PC-9 (cell line): ENCODE results near the gene CLEC1A. TPM values are rescaled to one million over a fixed set of nuclear protein-coding genes. Genes with fewer than 3 reads are reported as not detected.
A peak's percentile ranks its signal among the peaks of the same experiment; 100 is the strongest.

ENCODE experiments used
- BruUV-seq: library from RNA; stranded (reverse); fragments of 400-500 nt; replicated peaks from 2 replicates; lab custom pipeline; 2021; lab: Mats Ljungman, UMichigan
- CTCF ChIA-PET: fragments of 300-600 bp; sonication (Branson Sonifier 250); formaldehyde crosslinking; loops from one replicate; lab custom pipeline; 2022; ENCODE audit warnings: antibody characterized with exemption; lab: Charles Lee
- POLR2A ChIA-PET: fragments of 300-600 bp; sonication (Branson Sonifier 250); formaldehyde crosslinking; loops from one replicate; lab custom pipeline; 2022; ENCODE audit warnings: antibody characterized with exemption; ENCODE audit not compliant: unreplicated experiment; lab: Charles Lee
- DNase-seq, 2 experiments: peaks; one replicate each; pipeline versions ENCODE4 v3.0.0 to v3.0.0-alpha.2; 2015 to 2022; ENCODE audit warnings: mixed read lengths in 1 of 2
- H2AFZ ChIP-seq: fragments of 200-600 bp; sonication (generic); 2 replicates; pipeline ENCODE4 v1.8.1; 2017; ENCODE audit warnings: antibody characterized with exemption
- H3F3A ChIP-seq: fragments of 200-600 bp; sonication (generic); 2 replicates; pipeline ENCODE4 v1.8.1; 2017; ENCODE audit warnings: antibody characterized with exemption, mild to moderate bottlenecking, low read depth; ENCODE audit not compliant: insufficient read depth
- H3K27ac ChIP-seq: fragments of 200-600 bp; sonication (generic); 2 replicates; pipeline ENCODE4 v1.6.1; 2016; ENCODE audit warnings: mixed run types
- H3K27me3 ChIP-seq: fragments of 200-600 bp; sonication (generic); 2 replicates; pipeline ENCODE4 v1.6.1; 2016; ENCODE audit warnings: low read depth, mixed run types; ENCODE audit not compliant: insufficient read depth
- H3K36me3 ChIP-seq: fragments of 200-600 bp; sonication (generic); 2 replicates; pipeline ENCODE4 v1.6.1; 2016; ENCODE audit warnings: low read depth, mixed run types
- H3K4me1 ChIP-seq: fragments of 200-600 bp; sonication (generic); replicated peaks from 2 replicates; pipeline ENCODE4 v1.6.1; 2016; ENCODE audit warnings: mixed run types; ENCODE audit not compliant: insufficient read depth
- H3K4me2 ChIP-seq: fragments of 200-600 bp; sonication (generic); 2 replicates; pipeline ENCODE4 v1.6.1; 2017; ENCODE audit warnings: mixed run types
- H3K4me3 ChIP-seq: fragments of 200-600 bp; sonication (generic); 2 replicates; pipeline ENCODE4 v1.6.1; 2016; ENCODE audit warnings: mixed run types
- H3K79me2 ChIP-seq: fragments of 200-600 bp; sonication (generic); 2 replicates; pipeline ENCODE4 v1.6.1; 2017; ENCODE audit warnings: low read depth, mixed run types
- H3K9me2 ChIP-seq: fragments of 200-600 bp; sonication (generic); 2 replicates; pipeline ENCODE4 v1.8.1; 2017; ENCODE audit warnings: mild to moderate bottlenecking; ENCODE audit not compliant: insufficient read depth
- H3K9me3 ChIP-seq: fragments of 200-600 bp; sonication (generic); 2 replicates; pipeline ENCODE4 v1.8.1; 2016; ENCODE audit warnings: low read depth; ENCODE audit not compliant: insufficient read depth
- H4K20me1 ChIP-seq: fragments of 200-600 bp; sonication (generic); 2 replicates; pipeline ENCODE4 v1.8.1; 2017; ENCODE audit not compliant: insufficient read depth
- CTCF ChIP-seq: fragments of 200-600 bp; sonication (generic); conservative IDR thresholded peaks from 2 replicates; pipeline ENCODE4 v1.6.1; 2017; ENCODE audit warnings: mixed run types, antibody characterized with exemption, mild to moderate bottlenecking, moderate library complexity
- EZH2 ChIP-seq: fragments of 200-600 bp; sonication (generic); IDR thresholded peaks from 2 replicates; pipeline ENCODE4 v1.8.0; 2017; ENCODE audit warnings: antibody characterized with exemption, low read depth
- intact Hi-C: fragments of 100-400 bp; cut with micrococcal nuclease; formaldehyde crosslinking; loops from one replicate; pipeline ENCODE4 v1.10.0; 2022; ENCODE audit not compliant: unreplicated experiment
- total RNA-seq: library from RNA; stranded (reverse); gene quantifications from 2 replicates; pipeline ENCODE4 v1.2.3, GENCODE V29; 2021

The CLEC1A gene
- total RNA-seq, 1 experiment from 2014 or later, result not detected

GRCh38 chr12:10025236-10025635, 73.5 kb downstream of the CLEC1A start:
- TF ChIP-seq CTCF, result no peak
- DNase-seq, result no peak
- H3K27ac ChIP-seq, result no peak overlapping the region
- peaks cover 5% of the 10 kb centered on the region; the same call in 1 of the 2 replicates for H3K9me3 ChIP-seq
- ChIA-PET POLR2A (no interaction called here), CTCF (no interaction called here)
- H3K4me1 ChIP-seq, result no peaks in the 10 kb centered on the region
- no peak overlapping the region for H3K4me2 ChIP-seq
- no peaks in the 10 kb centered on the region for H3K9me2 ChIP-seq
- H3K4me3 ChIP-seq, result no peak overlapping the region
- no peaks in the 10 kb centered on the region for H3K27me3 ChIP-seq
- no peaks in the 10 kb centered on the region for H3F3A ChIP-seq
- no TSS peak for BruUV-seq
- intact Hi-C loops, result no loop called here
- no peaks in the 10 kb centered on the region for H4K20me1 ChIP-seq
- no peaks in the 10 kb centered on the region for H3K79me2 ChIP-seq
- no peaks in the 10 kb centered on the region for H3K36me3 ChIP-seq
- no peak overlapping the region for H2AFZ ChIP-seq

GRCh38 chr12:10021342-10021741, 77.4 kb downstream of the CLEC1A start:
- CTCF ChIA-PET, result no interaction called here
- H3K79me2 ChIP-seq, result no peaks in the 10 kb centered on the region
- H3K27me3 ChIP-seq, result no peaks in the 10 kb centered on the region
- POLR2A ChIA-PET, result interaction anchor here (0.6 kb wide), 1 partner anchor 1106 kb away, joined by 3 read pairs; no protein-coding TSS in a partner anchor
- intact Hi-C loops, result no loop called here
- no peak for TF ChIP-seq EZH2
- no peak for TF ChIP-seq CTCF
- no peak overlapping the region for H3K4me3 ChIP-seq
- H3K9me3 ChIP-seq, result no peaks in the 10 kb centered on the region
- no peaks in the 10 kb centered on the region for H3K36me3 ChIP-seq
- no peaks in the 10 kb centered on the region for H4K20me1 ChIP-seq
- H3K27ac ChIP-seq, result no peak overlapping the region
- no peak overlapping the region for H3K4me2 ChIP-seq
- no peaks in the 10 kb centered on the region for H3K9me2 ChIP-seq
- H2AFZ ChIP-seq, result 0 out of 2 replicates have a peak overlapping the region, but pooled peaks have one; percentile 12
- DNase-seq, result no peak
- H3F3A ChIP-seq, result no peaks in the 10 kb centered on the region
- no TSS peak for BruUV-seq
- 0 out of 2 replicates have a peak, but pooled peaks cover 5% of the 10 kb centered on the region for H3K4me1 ChIP-seq

Other genes starting within 250 kb of the CLEC1A start
- gene CLEC2B, start 229.6 kb downstream of the CLEC1A start, total RNA-seq, result 3.4 and 3.9 TPM in 2 replicates
- gene KLRF2, start 217.5 kb downstream of the CLEC1A start, total RNA-seq, result not detected in 2 replicates
- gene CLEC2A, start 166.6 kb downstream of the CLEC1A start, total RNA-seq, result not detected in 2 replicates
- gene CLEC12A, start 127.6 kb downstream of the CLEC1A start, total RNA-seq, result 0.55 and 1.0 TPM in 2 replicates
- gene CLEC1B, start 99.9 kb downstream of the CLEC1A start, total RNA-seq, result not detected in 2 replicates
- gene CLEC12B, start 88.4 kb downstream of the CLEC1A start, total RNA-seq, result not detected in 2 replicates
- gene CLEC9A, start 68.3 kb downstream of the CLEC1A start, total RNA-seq, result not detected in 2 replicates
- 5.1 and 6.1 TPM in 2 replicates for gene CLEC7A, start 31.2 kb upstream of the CLEC1A start, total RNA-seq
- gene OLR1, start 73.1 kb upstream of the CLEC1A start, total RNA-seq, result 20.2 and 22.4 TPM in 2 replicates
- gene TMEM52B, start 80.0 kb upstream of the CLEC1A start, total RNA-seq, result 2.6 and 4.2 TPM in 2 replicates
- 85.6 and 143 TPM in 2 replicates for gene GABARAPL1, start 113.9 kb upstream of the CLEC1A start, total RNA-seq
- 0.68 and 1.2 TPM in 2 replicates for gene KLRD1, start 208.9 kb upstream of the CLEC1A start, total RNA-seq